IMR-90 (cell line): ENCODE measurements around the gene MUTYH. TPM values are rescaled to one million over a fixed set of nuclear protein-coding genes. Genes with fewer than 3 reads are reported as not detected.

Source experiments
- ATAC-seq: fragments of 200-7000 bp; cut with Tn5 transposase; 2 replicates; pipeline ENCODE4 v1.9.1; 2020; ENCODE audit warnings: low read depth, mild to moderate bottlenecking, moderate library complexity
- BruUV-seq: library from RNA; stranded (reverse); fragments of 400-500 nt; replicated peaks from 2 replicates; lab custom pipeline; 2021; lab: Mats Ljungman, UMichigan
- CTCF ChIA-PET: fragments of 300-600 bp; formaldehyde crosslinking; extraction: SDS; loops from one replicate; lab custom pipeline; 2021; ENCODE audit warnings: antibody characterized with exemption; lab: Yijun Ruan, JAX
- POLR2A ChIA-PET: fragments of 300-600 bp; sonication (Branson Sonifier 250); formaldehyde crosslinking; loops from one replicate; lab custom pipeline; 2022; ENCODE audit warnings: antibody characterized with exemption; ENCODE audit not compliant: unreplicated experiment; lab: Charles Lee
- DNase-seq: peaks from one replicate; pipeline ENCODE4 v3.0.0; 2013
- H2AFZ ChIP-seq: replicated peaks from 2 replicates; pipeline ENCODE3; 2013; ENCODE audit warnings: low read length, mild to moderate bottlenecking; ENCODE audit not compliant: poor library complexity
- H2AK5ac ChIP-seq: 2 replicates; pipeline ENCODE4 v1.6.1; 2013; ENCODE audit warnings: low read depth, low read length, inconsistent platforms
- H2AK9ac ChIP-seq: replicated peaks from 2 replicates; pipeline ENCODE3; 2013; ENCODE audit warnings: mild to moderate bottlenecking, low read depth, low read length, moderate library complexity; ENCODE audit not compliant: poor library complexity
- H2BK120ac ChIP-seq: 2 replicates; pipeline ENCODE4 v1.6.1; 2013; ENCODE audit warnings: low read depth, low read length, inconsistent platforms
- H2BK15ac ChIP-seq: 3 replicates; pipeline ENCODE4 v1.6.1; 2013; ENCODE audit warnings: low read depth, low read length, inconsistent platforms
- H2BK20ac ChIP-seq: 2 replicates; pipeline ENCODE4 v1.6.1; 2013; ENCODE audit warnings: low read depth, mild to moderate bottlenecking, inconsistent platforms, low read length, moderate library complexity
- H2BK5ac ChIP-seq: 2 replicates; pipeline ENCODE4 v1.6.1; 2013; ENCODE audit warnings: mild to moderate bottlenecking, low read depth, low read length, inconsistent platforms; ENCODE audit not compliant: poor library complexity, severe bottlenecking
- H3K14ac ChIP-seq: replicated peaks from 2 replicates; pipeline ENCODE4 v1.6.1; 2013; ENCODE audit warnings: low read depth, low read length, inconsistent platforms
- H3K18ac ChIP-seq: 2 replicates; pipeline ENCODE4 v1.6.1; 2013; ENCODE audit warnings: low read depth, low read length, control low read depth
- H3K23ac ChIP-seq: 2 replicates; pipeline ENCODE4 v1.6.1; 2013; ENCODE audit warnings: low read depth, low read length, inconsistent platforms
- H3K27ac ChIP-seq: 2 replicates; pipeline ENCODE4 v1.5.1; 2013; ENCODE audit warnings: mild to moderate bottlenecking, control low read depth, low read length; ENCODE audit not compliant: insufficient read depth
- H3K27me3 ChIP-seq: 2 replicates; pipeline ENCODE4 v1.6.1; 2013; ENCODE audit warnings: low read length; ENCODE audit not compliant: control insufficient read depth, insufficient read depth
- H3K36me3 ChIP-seq: 2 replicates; pipeline ENCODE4 v1.6.1; 2013; ENCODE audit warnings: low read length, mixed read lengths; ENCODE audit not compliant: control insufficient read depth, insufficient read depth
- H3K4ac ChIP-seq: 2 replicates; pipeline ENCODE4 v1.6.1; 2013; ENCODE audit warnings: low read depth, low read length, inconsistent platforms
- H3K4me1 ChIP-seq: 2 replicates; pipeline ENCODE4 v1.6.1; 2013; ENCODE audit warnings: low read length, mixed read lengths; ENCODE audit not compliant: control insufficient read depth, insufficient read depth
- H3K4me2 ChIP-seq: 2 replicates; pipeline ENCODE4 v1.6.1; 2013; ENCODE audit warnings: low read depth, mild to moderate bottlenecking, control low read depth, low read length, moderate library complexity
- H3K4me3 ChIP-seq: 2 replicates; pipeline ENCODE4 v1.5.1; 2013; ENCODE audit warnings: low read depth, mild to moderate bottlenecking, control low read depth, low read length, moderate library complexity; ENCODE audit not compliant: insufficient read depth
- H3K56ac ChIP-seq: 2 replicates; pipeline ENCODE4 v1.6.1; 2013; ENCODE audit warnings: low read length, inconsistent platforms; ENCODE audit not compliant: insufficient read depth; ENCODE audit errors: extremely low read depth
- H3K79me1 ChIP-seq, 2 experiments: 2 replicates each; pipeline ENCODE4 v1.6.1; 2013; ENCODE audit warnings: low read length in 2 of 2, inconsistent platforms in 1 of 2, low read depth in 1 of 2
- H3K9ac ChIP-seq: 2 replicates; pipeline ENCODE4 v1.6.1; 2013; ENCODE audit warnings: low read depth, low read length, control low read depth
- H3K9me1 ChIP-seq: 2 replicates; pipeline ENCODE4 v1.6.1; 2013; ENCODE audit warnings: low read length, inconsistent platforms; ENCODE audit not compliant: insufficient read depth
- H3K9me3 ChIP-seq: 2 replicates; pipeline ENCODE4 v1.6.1; 2013; ENCODE audit warnings: low read length; ENCODE audit not compliant: control insufficient read depth, insufficient read depth
- H4K20me1 ChIP-seq: 2 replicates; pipeline ENCODE4 v1.6.1; 2013; ENCODE audit warnings: low read length, inconsistent platforms; ENCODE audit not compliant: insufficient read depth
- H4K5ac ChIP-seq: 2 replicates; pipeline ENCODE4 v1.6.1; 2013; ENCODE audit warnings: mild to moderate bottlenecking, low read depth, low read length, control low read depth
- H4K8ac ChIP-seq, 2 experiments: 2 replicates each; pipeline ENCODE4 v1.6.1; 2013; ENCODE audit warnings: low read depth in 2 of 2, low read length in 2 of 2, control low read depth in 1 of 2, inconsistent platforms in 1 of 2
- H4K91ac ChIP-seq: 2 replicates; pipeline ENCODE4 v1.6.1; 2013; ENCODE audit warnings: low read depth, low read length, inconsistent platforms; ENCODE audit not compliant: insufficient read depth
- CHD1 ChIP-seq: IDR thresholded peaks from 2 replicates; pipeline ENCODE4 v1.6.1; 2012; ENCODE audit warnings: low read depth, low read length, improper control_type of control experiment
- WGBS, 2 experiments: methylation state at CpG; one replicate each; pipeline versions ENCODE4 v1.1.5 to v1.1.7; 2013; ENCODE audit warnings: missing lambda C conversion rate in 2 of 2; ENCODE audit not compliant: insufficient read length in 1 of 2; ENCODE audit errors: extremely low coverage in 2 of 2; 5-methylcytosine and 5-hydroxymethylcytosine counted together
- dilution Hi-C: fragments of 300-500 bp; cut with HindIII; formaldehyde crosslinking; loops from one replicate; pipeline ENCODE4 v1.14.3; 2018; ENCODE audit warnings: low sequenced_read_pairs; ENCODE audit not compliant: unreplicated experiment
- in situ Hi-C: fragments of 300-500 bp; cut with MboI; formaldehyde crosslinking; loops from 3 replicates; pipeline ENCODE4 v1.14.3; 2019; ENCODE audit warnings: low sequenced_read_pairs, inconsistent platforms, mixed read lengths
- intact Hi-C: fragments of 100-400 bp; cut with micrococcal nuclease; formaldehyde crosslinking; loops from 2 replicates; pipeline ENCODE4 v1.10.0; 2022
- polyA plus RNA-seq, 3 experiments: library from polyadenylated mRNA; depleted of rRNA; stranded (reverse); fragments of >200 nt; gene quantifications; 2 replicates each; pipeline ENCODE4 v1.2.3, GENCODE V29; 2012; ENCODE audit warnings: low replicate concordance in 1 of 3
- total RNA-seq: library from RNA; depleted of rRNA; stranded (reverse); fragments of >200 nt; gene quantifications from 2 replicates; pipeline ENCODE4 v1.2.3, GENCODE V29; 2012

Gene MUTYH
- total and polyA plus RNA-seq, 2 of the 4 experiments (the other 2 are of a cell fraction) = 9.1 to 14.6 TPM

DNA sequence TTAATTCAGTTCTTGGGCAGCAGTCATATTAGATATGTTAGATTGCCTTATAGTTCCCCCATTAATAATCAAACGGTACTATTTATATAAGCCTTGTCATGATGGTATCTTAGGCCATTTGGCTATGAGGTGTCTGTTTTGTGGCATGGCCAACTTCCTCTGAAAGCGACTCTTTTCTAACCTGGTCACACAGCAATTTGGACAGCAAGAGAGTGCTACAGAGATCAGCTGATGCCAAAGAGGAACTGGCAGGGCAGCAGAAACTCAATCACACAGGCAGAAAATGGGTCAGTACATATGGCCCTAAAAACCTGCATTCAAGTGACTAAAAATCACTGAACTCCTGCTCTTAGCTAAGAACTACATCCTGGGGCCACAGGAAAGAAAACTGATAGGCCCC, 13.4 kb upstream of the MUTYH start:
- H3K9me3 ChIP-seq = no peaks in the 10 kb centered on the region
- POLR2A ChIA-PET = no interaction called here
- no peak overlapping the region for H2BK120ac ChIP-seq
- H3K4me1 ChIP-seq = peaks cover 5% of the 10 kb centered on the region; the same call in 1 of the 2 replicates
- H3K56ac ChIP-seq = no peak overlapping the region
- H3K23ac ChIP-seq = no peak overlapping the region
- H3K14ac ChIP-seq = no peak overlapping the region
- no peak overlapping the region for H3K4me2 ChIP-seq
- no TSS peak for BruUV-seq
- no peak for DNase-seq
- CTCF ChIA-PET = no interaction called here
- no peak overlapping the region for H3K9ac ChIP-seq
- no peak overlapping the region for H4K8ac ChIP-seq
- H3K27me3 ChIP-seq = no peaks in the 10 kb centered on the region
- no peak overlapping the region for H2AK5ac ChIP-seq
- no peak overlapping the region for H3K18ac ChIP-seq
- H3K9me1 ChIP-seq = 0 out of 2 replicates have a peak, but pooled peaks cover 3% of the 10 kb centered on the region
- H3K4me3 ChIP-seq = no peak overlapping the region
- ATAC-seq = no peak
- no peak overlapping the region for H2AFZ ChIP-seq
- H4K20me1 ChIP-seq = no peaks in the 10 kb centered on the region
- no peaks in the 10 kb centered on the region for H3K36me3 ChIP-seq
- WGBS, 2 experiments = 60% methylated on average over 1 of the region's 2 CpGs; no CpG with 5 or more reads in 1 of the 2 experiments
- dilution Hi-C loops (no loop called here), in situ Hi-C loops (no loop called here), intact Hi-C loops (no loop called here)
- no peak overlapping the region for H3K4ac ChIP-seq
- no peak overlapping the region for H4K5ac ChIP-seq
- TF ChIP-seq CHD1 = no peak
- no peak overlapping the region for H2BK5ac ChIP-seq
- no peak overlapping the region for H4K91ac ChIP-seq
- H2BK15ac ChIP-seq = no peak overlapping the region
- H3K27ac ChIP-seq = no peak overlapping the region
- H3K79me1 ChIP-seq = no peaks in the 10 kb centered on the region
- H2BK20ac ChIP-seq = no peak overlapping the region
- no peak overlapping the region for H2AK9ac ChIP-seq
